Left ventricle myocardium inferior (tissue), 1 donor: ENCODE results near the gene KRTAP29-1. TPM values are rescaled to one million over a fixed set of nuclear protein-coding genes. Genes with fewer than 3 reads are reported as not detected.

Source experiments
- DNase-seq: peaks from one replicate; pipeline ENCODE4 v3.0.0-alpha.2; 2020
- H3K27ac ChIP-seq: fragments of 200-600 bp; replicated peaks from 2 replicates; pipeline ENCODE4 v1.8.0; 2021
- H3K27me3 ChIP-seq: fragments of 200-600 bp; 2 replicates; pipeline ENCODE4 v1.8.0; 2021; ENCODE audit warnings: low read depth
- H3K36me3 ChIP-seq: fragments of 200-600 bp; 2 replicates; pipeline ENCODE4 v1.8.0; 2021
- H3K4me1 ChIP-seq: fragments of 200-600 bp; 2 replicates; pipeline ENCODE4 v1.8.0; 2021
- H3K4me3 ChIP-seq: fragments of 200-600 bp; 2 replicates; pipeline ENCODE4 v1.8.0; 2021; ENCODE audit warnings: mild to moderate bottlenecking, moderate library complexity
- H3K9me3 ChIP-seq: fragments of 200-600 bp; replicated peaks from 2 replicates; pipeline ENCODE4 v1.8.0; 2021
- CTCF ChIP-seq: fragments of 200-600 bp; IDR thresholded peaks from 2 replicates; pipeline ENCODE4 v1.8.0; 2021; ENCODE audit warnings: antibody characterized with exemption, mild to moderate bottlenecking, borderline replicate concordance
- intact Hi-C: fragments of 100-400 bp; cut with micrococcal nuclease; formaldehyde crosslinking; loops from one replicate; pipeline ENCODE4 v1.11.0; 2022
- total RNA-seq: library from RNA; stranded (reverse); fragmentation: NEBNext Ultra II Directional; extraction: Animal tissue kit (Norgen Biotek cat#: 25700); gene quantifications from one replicate; pipeline ENCODE4 v1.2.1, GENCODE V29; 2021
- donor health status: DM: no; HTN: yes; CAD: no; lungs with severe emphysema.

KRTAP29-1 gene
- total RNA-seq, 1 donor from 2014 or later, result not detected

- H3K4me1 ChIP-seq, result peaks cover 7% of the 10 kb centered on the region
- no peak overlapping the region for H3K4me3 ChIP-seq
- peaks cover 17% of the 10 kb centered on the region for H3K27me3 ChIP-seq
- peaks cover 9% of the 10 kb centered on the region for H3K9me3 ChIP-seq
- no peak for DNase-seq
- H3K36me3 ChIP-seq, result no peaks in the 10 kb centered on the region
- TF ChIP-seq CTCF, result no peak
- H3K27ac ChIP-seq, result no peak overlapping the region
- intact Hi-C loops, result no loop called here
Observed at GRCh38 chr17:41298458-41299135, 4.1 kb downstream of the KRTAP29-1 start.

GRCh38 chr17:41296846-41297245, 5.8 kb downstream of the KRTAP29-1 start:
- no peaks in the 10 kb centered on the region for H3K36me3 ChIP-seq
- no peak overlapping the region for H3K27ac ChIP-seq
- H3K27me3 ChIP-seq, result peaks cover 35% of the 10 kb centered on the region
- intact Hi-C loops, result no loop called here
- no peaks in the 10 kb centered on the region for H3K4me1 ChIP-seq
- DNase-seq, result no peak
- H3K4me3 ChIP-seq, result no peak overlapping the region
- TF ChIP-seq CTCF, result no peak
- peaks cover 7% of the 10 kb centered on the region for H3K9me3 ChIP-seq

- intact Hi-C loops, result no loop called here
Observed at GRCh38 chr17:41294016-41294415, 8.6 kb downstream of the KRTAP29-1 start.

GRCh38 chr17:41287050-41287449, 15.6 kb downstream of the KRTAP29-1 start:
- intact Hi-C loops, result no loop called here
- Histone ChIP-seq H3K27ac (no peak overlapping the region), H3K9me3 (no peaks in the 10 kb centered on the region), H3K27me3 (peaks cover 73% of the 10 kb centered on the region), H3K4me1 (no peaks in the 10 kb centered on the region), H3K36me3 (no peaks in the 10 kb centered on the region), H3K4me3 (no peak overlapping the region)
- DNase-seq, result no peak
- TF ChIP-seq CTCF, result no peak

More at GRCh38 chr17:41294016-41294415, 8.6 kb downstream of the KRTAP29-1 start:
- Histone ChIP-seq H3K27ac (no peak overlapping the region), H3K4me3 (no peak overlapping the region), H3K4me1 (no peaks in the 10 kb centered on the region), H3K9me3 (no peaks in the 10 kb centered on the region), H3K36me3 (no peaks in the 10 kb centered on the region), H3K27me3 (peaks cover 61% of the 10 kb centered on the region)
- no peak for DNase-seq
- TF ChIP-seq CTCF, result no peak

GRCh38 chr17:41284546-41284945, 18.1 kb downstream of the KRTAP29-1 start:
- intact Hi-C loops, result no loop called here
- Histone ChIP-seq H3K36me3 (no peaks in the 10 kb centered on the region), H3K27ac (no peak overlapping the region), H3K27me3 (peaks cover 64% of the 10 kb centered on the region), H3K4me1 (no peaks in the 10 kb centered on the region), H3K4me3 (no peak overlapping the region), H3K9me3 (peaks cover 5% of the 10 kb centered on the region)
- TF ChIP-seq CTCF, result no peak
- no peak for DNase-seq
